ACC112 (cell line): ENCODE measurements around the gene TMEM126B.
"Not testable (repeated sequence)": the region's sequence is repeated elsewhere in the genome, so short reads cannot be mapped to it uniquely, and the experiment has no call there.

Experiments used
- H2AFZ ChIP-seq: fragments of 200-600 bp; sonication (generic); one replicate; pipeline ENCODE4 v1.6.0; 2017; ENCODE audit warnings: antibody characterized with exemption, low read length; ENCODE audit not compliant: unreplicated experiment
- H3K27ac ChIP-seq: fragments of 200-600 bp; sonication (generic); 2 replicates; pipeline ENCODE4 v1.5.1; 2014; ENCODE audit warnings: low read depth, mild to moderate bottlenecking, antibody characterized with exemption, low read length, moderate library complexity
- H3K27me3 ChIP-seq: fragments of 200-600 bp; sonication (generic); 2 replicates; pipeline ENCODE4 v1.6.1; 2014; ENCODE audit warnings: mild to moderate bottlenecking, antibody characterized with exemption, low read length, moderate library complexity, mixed read lengths; ENCODE audit not compliant: insufficient read depth
- H3K36me3 ChIP-seq: fragments of 200-600 bp; sonication (generic); 2 replicates; pipeline ENCODE4 v1.6.1; 2016; ENCODE audit warnings: mild to moderate bottlenecking, antibody characterized with exemption, low read length, moderate library complexity, mixed read lengths; ENCODE audit not compliant: insufficient read depth
- H3K4me1 ChIP-seq: fragments of 200-600 bp; sonication (generic); one replicate; pipeline ENCODE4 v1.6.1; 2016; ENCODE audit warnings: low read length, mixed read lengths; ENCODE audit not compliant: insufficient read depth, unreplicated experiment, control insufficient read depth
- H3K4me3 ChIP-seq: fragments of 200-600 bp; sonication (generic); 2 replicates; pipeline ENCODE4 v1.5.1; 2014; ENCODE audit warnings: mild to moderate bottlenecking, low read depth, low read length
- H3K79me2 ChIP-seq: fragments of 200-600 bp; sonication (generic); one replicate; pipeline ENCODE4 v1.6.0; 2016; ENCODE audit warnings: low read length; ENCODE audit not compliant: control insufficient read depth, unreplicated experiment, insufficient read depth

Gene TMEM126B

DNA sequence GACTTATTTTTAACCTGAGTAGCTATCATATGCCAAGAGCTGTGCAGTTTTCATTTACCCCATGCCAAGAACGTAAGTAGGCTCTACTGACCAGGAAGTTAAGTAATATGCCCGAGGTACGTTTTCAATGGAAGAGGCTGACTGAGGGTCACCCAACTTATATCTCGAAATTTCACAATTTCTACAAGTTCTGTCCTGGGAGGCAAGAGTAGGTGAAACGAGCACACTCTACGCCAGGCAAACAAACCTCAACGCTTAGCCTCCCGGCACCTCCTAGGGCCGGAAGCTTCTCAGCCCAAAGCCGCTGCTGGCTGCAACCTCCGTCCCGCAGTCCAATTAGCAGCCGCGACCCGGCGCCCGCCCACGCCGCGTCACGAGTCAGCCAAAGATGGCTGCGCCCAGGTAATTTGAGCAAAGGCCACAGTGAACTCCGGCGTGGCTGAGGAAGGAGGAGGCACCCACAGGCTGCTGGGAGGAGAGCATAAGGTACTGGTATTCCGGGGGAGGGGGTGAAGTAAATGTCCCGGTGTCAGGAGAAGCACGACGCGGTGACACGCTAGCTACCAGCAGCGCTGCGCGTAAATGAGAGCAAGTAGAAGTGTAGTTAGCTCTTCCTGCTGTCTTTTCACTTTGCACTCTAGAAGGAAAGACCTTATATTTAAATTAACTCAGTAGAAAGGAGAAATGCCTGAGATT is 19.4 kb downstream of the TMEM126B start, which contains the start of gene TMEM126A:
TMEM126A (plus strand) TSS at position 364 of the 696 bp plus-strand sequence. CDS start 2,289 bp downstream, outside the sequence.
- Histone ChIP-seq H2AFZ (peak within 1 kb of the TSS; percentile 94), H3K4me1 (peaks cover 23% of the 10 kb centered on the region), H3K4me3 (peak within 1 kb of the TSS; percentile 83), H3K27me3 (0 out of 2 replicates have a peak, but pooled peaks cover under 1% of the 10 kb centered on the region), H3K27ac (peak within 1 kb of the TSS; percentile 40), H3K79me2 (peaks cover 33% of the 10 kb centered on the region), H3K36me3 (peaks cover 4% of the 10 kb centered on the region)

GRCh38 chr11:85651118-85651517 is 22.7 kb downstream of the TMEM126B start:
- Histone ChIP-seq H3K27ac (no peak overlapping the region), H2AFZ (no peak overlapping the region), H3K27me3 (no peaks in the 10 kb centered on the region), H3K4me3 (no peak overlapping the region), H3K36me3 (peaks cover 13% of the 10 kb centered on the region), H3K4me1 (peaks cover 27% of the 10 kb centered on the region), H3K79me2 (peaks cover 50% of the 10 kb centered on the region)

DNA sequence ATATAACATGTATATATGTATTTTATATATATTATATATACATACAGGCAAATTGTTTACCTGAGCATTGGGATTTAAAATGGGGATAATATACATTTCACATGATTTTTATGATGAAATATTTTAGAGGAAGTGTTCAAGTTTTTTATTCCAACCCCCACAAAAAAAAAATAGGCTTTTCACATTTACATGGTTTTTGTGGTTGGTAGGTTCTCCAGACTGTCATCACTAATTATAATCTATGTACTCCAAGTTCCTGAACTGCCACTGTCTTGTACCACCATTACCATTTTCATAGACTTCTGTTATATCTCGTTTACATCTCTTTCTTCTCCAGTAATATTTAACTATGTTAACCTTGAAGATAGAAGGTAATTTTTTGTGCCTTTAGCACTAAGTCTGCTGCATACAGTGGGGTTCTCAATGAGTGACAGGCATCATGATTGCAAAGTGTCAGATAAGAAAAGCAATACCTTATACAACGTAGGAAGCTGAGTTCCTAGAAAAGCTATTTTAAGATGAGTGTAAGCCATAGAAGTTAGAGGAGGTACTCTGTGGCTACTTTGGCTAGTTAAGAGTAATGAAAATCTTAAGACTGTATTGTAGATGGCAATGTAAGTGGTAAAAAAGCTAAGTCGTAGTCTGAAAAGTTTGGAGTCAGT is 24.5 kb downstream of the TMEM126B start:
- Histone ChIP-seq H3K36me3 (peaks cover 29% of the 10 kb centered on the region), H3K4me3 (no peak overlapping the region), H3K27ac (no peak overlapping the region), H2AFZ (no peak overlapping the region), H3K79me2 (peaks cover 55% of the 10 kb centered on the region), H3K27me3 (no peaks in the 10 kb centered on the region), H3K4me1 (peaks cover 24% of the 10 kb centered on the region)

- peaks cover 54% of the 10 kb centered on the region for H3K79me2 ChIP-seq
- peaks cover 22% of the 10 kb centered on the region for H3K4me1 ChIP-seq
- not testable (repeated sequence) for H3K27me3 ChIP-seq, H2AFZ ChIP-seq, H3K4me3 ChIP-seq, H3K27ac ChIP-seq
- H3K36me3 ChIP-seq: peaks cover 36% of the 10 kb centered on the region
Observed at GRCh38 chr11:85654343-85654742, 25.9 kb downstream of the TMEM126B start.

GRCh38 chr11:85656777-85657176 is 28.4 kb downstream of the TMEM126B start:
- H3K36me3 ChIP-seq: peaks cover 52% of the 10 kb centered on the region

DNA sequence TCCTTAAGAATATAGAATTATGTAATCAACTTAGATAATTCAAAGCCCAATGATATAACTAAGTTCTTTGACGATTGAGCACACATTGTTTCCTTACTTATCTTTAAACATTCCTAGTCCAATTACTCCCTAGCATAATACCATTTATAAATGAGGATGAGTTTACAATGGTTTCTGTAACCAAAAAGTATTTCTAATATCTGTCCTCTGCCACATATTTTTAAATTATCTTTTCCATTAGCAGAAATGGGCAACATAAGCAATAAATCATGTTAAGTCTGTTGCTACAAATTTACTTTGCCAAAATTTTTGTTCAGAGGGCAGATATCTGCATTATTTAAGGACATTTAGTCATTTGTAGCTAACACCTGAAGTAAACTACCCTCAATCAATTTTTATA is 29.8 kb downstream of the TMEM126B start:
- H3K36me3 ChIP-seq: peaks cover 57% of the 10 kb centered on the region
- no peaks in the 10 kb centered on the region for H3K27me3 ChIP-seq
- H3K79me2 ChIP-seq: peaks cover 74% of the 10 kb centered on the region
- no peak overlapping the region for H3K4me3 ChIP-seq
- H2AFZ ChIP-seq: no peak overlapping the region
- no peak overlapping the region for H3K27ac ChIP-seq
- H3K4me1 ChIP-seq: peaks cover 32% of the 10 kb centered on the region

More at GRCh38 chr11:85656777-85657176, 28.4 kb downstream of the TMEM126B start:
- Histone ChIP-seq H3K27ac (no peak overlapping the region), H3K27me3 (no peaks in the 10 kb centered on the region), H3K4me1 (peaks cover 35% of the 10 kb centered on the region), H3K4me3 (no peak overlapping the region), H2AFZ (no peak overlapping the region), H3K79me2 (peaks cover 64% of the 10 kb centered on the region)

DNA sequence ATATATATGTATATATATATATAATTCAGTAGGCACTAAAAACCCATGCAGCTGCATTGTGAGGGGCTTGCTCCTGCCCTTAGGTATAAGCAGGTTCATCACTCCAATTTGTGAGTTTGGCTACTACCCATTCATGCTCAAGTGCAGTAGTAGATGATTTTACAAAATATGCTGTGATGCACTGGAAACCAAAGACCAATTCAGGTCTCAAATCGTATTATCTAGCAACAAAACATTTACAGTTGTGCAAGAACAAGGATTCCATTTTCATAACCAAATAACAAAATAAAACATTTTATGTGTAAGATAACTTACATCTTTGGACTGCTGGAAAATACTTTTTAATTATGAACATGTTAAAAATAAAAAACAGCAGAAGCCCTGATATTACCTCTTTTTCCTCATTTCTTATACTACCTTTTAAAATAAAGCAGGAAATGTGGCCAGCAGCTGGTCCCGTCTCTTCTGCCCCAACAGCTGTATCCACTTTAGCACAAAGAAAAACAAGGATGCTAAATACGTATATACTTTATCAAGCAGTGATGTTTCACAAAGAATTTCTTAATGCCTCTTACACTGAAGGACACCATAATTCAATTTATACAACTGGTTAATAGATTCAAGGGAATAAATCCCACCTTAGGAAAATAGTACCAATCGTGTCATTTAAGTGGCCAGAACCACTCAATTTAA is 33.7 kb downstream of the TMEM126B start:
- Histone ChIP-seq H3K4me3 (peak overlapping the region; percentile 99), H3K79me2 (peaks cover 73% of the 10 kb centered on the region), H3K27me3 (no peaks in the 10 kb centered on the region), H2AFZ (no peak overlapping the region), H3K27ac (no peak overlapping the region), H3K4me1 (peaks cover 30% of the 10 kb centered on the region), H3K36me3 (peaks cover 39% of the 10 kb centered on the region)

- Histone ChIP-seq H3K4me3 (peak overlapping the region; percentile 99), H3K79me2 (peaks cover 64% of the 10 kb centered on the region), H3K36me3 (peaks cover 30% of the 10 kb centered on the region), H3K4me1 (peaks cover 30% of the 10 kb centered on the region), H3K27ac (peak overlapping the region; percentile 92; the same call in 1 of the 2 replicates), H2AFZ (no peak overlapping the region), H3K27me3 (no peaks in the 10 kb centered on the region)
Observed at GRCh38 chr11:85663080-85663752, 34.8 kb downstream of the TMEM126B start.

GRCh38 chr11:85663753-85664614 is 35.6 kb downstream of the TMEM126B start:
- Histone ChIP-seq H3K79me2 (peaks cover 58% of the 10 kb centered on the region), H3K36me3 (peaks cover 28% of the 10 kb centered on the region), H3K27me3 (no peaks in the 10 kb centered on the region), H3K27ac (peak overlapping the region; percentile 92), H2AFZ (peak overlapping the region; percentile 61), H3K4me1 (peaks cover 26% of the 10 kb centered on the region), H3K4me3 (peak overlapping the region; percentile 99)
